AG09319 (cell line): ENCODE results near the gene CNTN4.

Experiments
- DNase-seq: peaks from one replicate; pipeline ENCODE4 v3.0.0-alpha.2; 2010; ENCODE audit warnings: low read depth; ENCODE audit errors: extremely low read depth
- TF ChIP-seq, protein P1 (sequence below): IDR thresholded peaks from 2 replicates; pipeline ENCODE4 v1.5.1; 2011; ENCODE audit warnings: low read depth, mild to moderate bottlenecking, inconsistent platforms, low read length, moderate library complexity

CNTN4 gene

DNA sequence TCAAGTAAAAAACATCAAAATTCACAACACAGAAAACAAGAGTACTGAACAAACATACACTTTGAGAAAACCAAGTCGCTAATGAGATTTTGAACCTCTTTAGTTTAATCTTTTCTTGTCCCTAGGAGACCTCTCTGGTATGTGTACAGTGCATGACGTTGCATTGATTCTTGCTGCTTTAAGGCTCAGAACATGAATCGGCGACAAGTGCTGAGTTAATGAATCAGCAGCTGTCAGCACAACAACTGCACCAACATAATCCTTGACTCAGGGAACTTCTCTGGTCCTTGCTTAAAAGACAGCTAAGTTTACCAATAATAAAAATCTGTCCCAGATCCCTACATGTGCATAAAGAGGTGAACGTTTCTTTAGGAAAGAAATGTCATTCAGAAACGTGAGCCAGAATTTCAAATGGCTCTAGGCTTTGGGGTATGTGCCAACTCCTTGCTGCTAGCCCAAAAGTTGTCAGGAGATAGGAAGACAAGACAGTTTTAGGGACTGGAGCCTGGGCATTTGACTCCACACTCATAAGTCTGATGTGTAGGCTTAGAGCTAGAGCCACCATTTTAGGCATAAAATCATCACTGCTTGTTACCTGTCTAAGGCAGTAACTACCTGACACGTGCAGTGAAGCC, 924.6 kb downstream of the CNTN4 start:
- TF ChIP-seq, protein P1, sequence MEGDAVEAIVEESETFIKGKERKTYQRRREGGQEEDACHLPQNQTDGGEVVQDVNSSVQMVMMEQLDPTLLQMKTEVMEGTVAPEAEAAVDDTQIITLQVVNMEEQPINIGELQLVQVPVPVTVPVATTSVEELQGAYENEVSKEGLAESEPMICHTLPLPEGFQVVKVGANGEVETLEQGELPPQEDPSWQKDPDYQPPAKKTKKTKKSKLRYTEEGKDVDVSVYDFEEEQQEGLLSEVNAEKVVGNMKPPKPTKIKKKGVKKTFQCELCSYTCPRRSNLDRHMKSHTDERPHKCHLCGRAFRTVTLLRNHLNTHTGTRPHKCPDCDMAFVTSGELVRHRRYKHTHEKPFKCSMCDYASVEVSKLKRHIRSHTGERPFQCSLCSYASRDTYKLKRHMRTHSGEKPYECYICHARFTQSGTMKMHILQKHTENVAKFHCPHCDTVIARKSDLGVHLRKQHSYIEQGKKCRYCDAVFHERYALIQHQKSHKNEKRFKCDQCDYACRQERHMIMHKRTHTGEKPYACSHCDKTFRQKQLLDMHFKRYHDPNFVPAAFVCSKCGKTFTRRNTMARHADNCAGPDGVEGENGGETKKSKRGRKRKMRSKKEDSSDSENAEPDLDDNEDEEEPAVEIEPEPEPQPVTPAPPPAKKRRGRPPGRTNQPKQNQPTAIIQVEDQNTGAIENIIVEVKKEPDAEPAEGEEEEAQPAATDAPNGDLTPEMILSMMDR, result no peak
- DNase-seq, result no peak

DNA sequence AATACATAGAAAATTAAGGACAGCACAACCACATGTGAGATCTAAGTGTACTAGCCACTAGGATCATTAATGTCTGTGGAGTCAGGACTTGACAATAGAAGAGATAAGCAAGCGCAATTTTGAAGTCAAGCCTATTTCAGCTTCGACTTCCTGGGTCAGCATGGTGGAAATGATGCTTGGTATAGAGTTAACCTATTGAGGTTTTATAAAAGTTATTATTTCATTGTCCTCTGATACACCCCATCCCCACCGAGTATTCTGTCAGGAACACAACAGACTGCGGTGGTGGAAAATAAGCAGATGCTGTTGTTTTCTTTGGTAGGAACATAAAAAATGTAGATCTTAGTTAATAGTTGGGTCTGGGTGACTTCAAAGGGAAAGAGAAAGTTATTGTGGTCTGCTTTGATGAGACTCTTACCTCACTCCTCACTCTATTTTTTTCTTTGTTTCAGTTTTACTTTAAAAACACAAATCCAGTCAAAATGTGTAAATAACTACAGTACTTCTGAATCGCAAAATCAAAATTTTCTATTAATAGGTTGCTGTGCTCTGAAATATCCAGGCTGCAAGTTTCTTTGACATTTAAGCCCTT, 929.4 kb downstream of the CNTN4 start:
- TF ChIP-seq, protein P1, result no peak
- no peak for DNase-seq

DNA sequence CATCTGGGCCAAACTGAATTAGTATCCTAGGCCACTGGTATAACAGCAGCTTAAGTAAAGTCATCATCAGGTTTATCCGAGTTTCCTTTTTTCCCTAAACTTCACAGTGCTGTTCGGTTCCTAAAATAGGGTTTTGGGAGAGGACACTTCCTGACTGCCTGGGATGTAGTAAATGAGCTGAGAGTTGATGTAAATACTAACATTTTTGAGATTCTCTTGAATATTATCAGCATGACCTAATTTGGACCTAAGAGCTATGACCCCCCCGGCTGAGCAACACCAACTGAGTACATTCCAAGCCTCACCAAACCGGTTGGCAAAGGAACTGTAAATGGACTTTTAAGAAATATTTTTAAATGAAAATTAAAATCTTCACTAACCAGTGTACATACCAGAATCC, 932.7 kb downstream of the CNTN4 start:
- TF ChIP-seq, protein P1, result no peak
- no peak for DNase-seq

DNA sequence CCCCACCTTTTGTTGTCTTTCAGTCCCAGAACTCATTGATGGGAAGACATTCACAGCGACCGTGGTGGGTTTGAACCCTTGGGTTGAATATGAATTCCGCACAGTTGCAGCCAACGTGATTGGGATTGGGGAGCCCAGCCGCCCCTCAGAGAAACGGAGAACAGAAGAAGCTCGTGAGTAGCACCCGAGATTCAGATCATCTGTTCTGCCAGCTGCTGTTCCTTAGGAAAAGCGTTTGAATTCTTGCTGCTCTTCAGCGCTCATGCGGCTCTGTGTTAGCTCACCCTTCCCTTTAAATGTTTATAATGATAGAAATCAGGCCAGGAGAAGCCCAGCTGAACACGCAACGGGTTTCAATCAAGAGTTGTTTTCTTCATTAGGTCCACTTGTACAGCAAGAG, 938.5 kb downstream of the CNTN4 start:
- DNase-seq, result no peak
- TF ChIP-seq, protein P1, result no peak

DNA sequence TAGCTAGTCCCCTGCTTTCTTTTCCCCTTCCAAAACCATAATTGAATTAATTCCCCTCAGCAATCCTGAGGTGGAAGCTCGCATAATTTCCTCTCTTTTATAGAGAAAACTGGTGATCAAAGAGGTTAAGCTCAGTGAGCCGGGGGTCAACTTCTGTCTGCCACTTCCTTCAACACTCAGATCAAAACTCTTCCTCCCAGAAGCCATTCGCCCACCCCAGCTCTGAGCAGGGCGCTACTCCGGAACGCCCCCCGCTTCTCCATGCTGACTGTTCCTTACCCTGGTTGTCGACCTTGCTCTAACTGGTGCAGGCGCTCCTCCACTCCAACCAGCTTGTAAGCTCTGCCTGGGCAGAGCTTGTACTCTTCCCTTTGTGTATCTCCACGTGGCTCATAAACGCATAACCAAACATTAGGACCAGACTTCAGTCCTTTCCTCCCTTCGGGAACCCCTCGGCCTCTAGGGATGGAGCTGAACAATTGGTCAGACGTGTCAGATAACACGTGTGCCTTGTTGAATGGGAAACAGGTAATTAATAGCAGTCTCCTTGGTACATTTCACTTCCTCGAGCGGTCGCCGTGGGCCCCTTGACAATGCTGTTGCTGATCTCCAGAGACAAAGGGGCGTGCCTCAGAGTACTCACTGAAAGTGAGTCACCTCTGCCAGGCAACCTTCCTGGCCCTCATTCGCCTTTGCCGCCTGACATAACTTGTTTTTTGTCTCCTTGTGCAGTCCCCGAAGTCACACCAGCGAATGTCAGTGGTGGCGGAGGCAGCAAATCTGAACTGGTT, 939.7 kb downstream of the CNTN4 start:
- DNase-seq, result no peak
- TF ChIP-seq, protein P1, result no peak

DNA sequence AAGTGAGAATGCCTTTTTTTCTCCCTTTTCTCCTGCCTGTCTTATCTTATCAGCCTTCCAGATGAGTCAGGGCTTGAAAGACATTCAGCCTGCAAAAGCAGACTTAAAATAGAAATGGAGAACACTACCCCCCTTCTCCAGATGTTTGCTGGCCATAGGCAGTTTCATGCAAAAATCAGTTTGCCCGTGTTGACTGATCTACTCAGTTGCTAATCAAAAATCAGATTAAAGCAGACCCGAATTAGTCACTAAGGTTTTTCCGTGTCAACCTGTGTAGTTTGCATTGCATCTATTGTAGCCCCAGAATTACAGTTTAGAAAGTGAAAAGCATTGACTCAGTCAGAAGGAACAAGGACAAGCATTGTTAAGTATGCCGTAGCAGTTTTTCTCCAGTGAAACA, 955.3 kb downstream of the CNTN4 start:
- no peak for DNase-seq

More for the DNA sequence above, 955.3 kb downstream of the CNTN4 start:
- TF ChIP-seq, protein P1, result no peak
